PC-9 (cell line): ENCODE data around the gene DCTD. TPM values are rescaled to one million over a fixed set of nuclear protein-coding genes. Genes with fewer than 3 reads are reported as not detected.

Experiments used
- BruUV-seq: library from RNA; stranded (reverse); fragments of 400-500 nt; replicated peaks from 2 replicates; lab custom pipeline; 2021; lab: Mats Ljungman, UMichigan
- CTCF ChIA-PET: fragments of 300-600 bp; sonication (Branson Sonifier 250); formaldehyde crosslinking; loops from one replicate; lab custom pipeline; 2022; ENCODE audit warnings: antibody characterized with exemption; lab: Charles Lee
- POLR2A ChIA-PET: fragments of 300-600 bp; sonication (Branson Sonifier 250); formaldehyde crosslinking; loops from one replicate; lab custom pipeline; 2022; ENCODE audit warnings: antibody characterized with exemption; ENCODE audit not compliant: unreplicated experiment; lab: Charles Lee
- DNase-seq, 2 experiments: peaks; one replicate each; pipeline versions ENCODE4 v3.0.0 to v3.0.0-alpha.2; 2015 to 2022; ENCODE audit warnings: mixed read lengths in 1 of 2
- H2AFZ ChIP-seq: fragments of 200-600 bp; sonication (generic); 2 replicates; pipeline ENCODE4 v1.8.1; 2017; ENCODE audit warnings: antibody characterized with exemption
- H3F3A ChIP-seq: fragments of 200-600 bp; sonication (generic); 2 replicates; pipeline ENCODE4 v1.8.1; 2017; ENCODE audit warnings: antibody characterized with exemption, mild to moderate bottlenecking, low read depth; ENCODE audit not compliant: insufficient read depth
- H3K27ac ChIP-seq: fragments of 200-600 bp; sonication (generic); 2 replicates; pipeline ENCODE4 v1.6.1; 2016; ENCODE audit warnings: mixed run types
- H3K27me3 ChIP-seq: fragments of 200-600 bp; sonication (generic); 2 replicates; pipeline ENCODE4 v1.6.1; 2016; ENCODE audit warnings: low read depth, mixed run types; ENCODE audit not compliant: insufficient read depth
- H3K36me3 ChIP-seq: fragments of 200-600 bp; sonication (generic); 2 replicates; pipeline ENCODE4 v1.6.1; 2016; ENCODE audit warnings: low read depth, mixed run types
- H3K4me1 ChIP-seq: fragments of 200-600 bp; sonication (generic); replicated peaks from 2 replicates; pipeline ENCODE4 v1.6.1; 2016; ENCODE audit warnings: mixed run types; ENCODE audit not compliant: insufficient read depth
- H3K4me2 ChIP-seq: fragments of 200-600 bp; sonication (generic); 2 replicates; pipeline ENCODE4 v1.6.1; 2017; ENCODE audit warnings: mixed run types
- H3K4me3 ChIP-seq: fragments of 200-600 bp; sonication (generic); 2 replicates; pipeline ENCODE4 v1.6.1; 2016; ENCODE audit warnings: mixed run types
- H3K79me2 ChIP-seq: fragments of 200-600 bp; sonication (generic); 2 replicates; pipeline ENCODE4 v1.6.1; 2017; ENCODE audit warnings: low read depth, mixed run types
- H3K9me2 ChIP-seq: fragments of 200-600 bp; sonication (generic); 2 replicates; pipeline ENCODE4 v1.8.1; 2017; ENCODE audit warnings: mild to moderate bottlenecking; ENCODE audit not compliant: insufficient read depth
- H3K9me3 ChIP-seq: fragments of 200-600 bp; sonication (generic); 2 replicates; pipeline ENCODE4 v1.8.1; 2016; ENCODE audit warnings: low read depth; ENCODE audit not compliant: insufficient read depth
- H4K20me1 ChIP-seq: fragments of 200-600 bp; sonication (generic); 2 replicates; pipeline ENCODE4 v1.8.1; 2017; ENCODE audit not compliant: insufficient read depth
- CTCF ChIP-seq: fragments of 200-600 bp; sonication (generic); conservative IDR thresholded peaks from 2 replicates; pipeline ENCODE4 v1.6.1; 2017; ENCODE audit warnings: mixed run types, antibody characterized with exemption, mild to moderate bottlenecking, moderate library complexity
- EZH2 ChIP-seq: fragments of 200-600 bp; sonication (generic); IDR thresholded peaks from 2 replicates; pipeline ENCODE4 v1.8.0; 2017; ENCODE audit warnings: antibody characterized with exemption, low read depth
- intact Hi-C: fragments of 100-400 bp; cut with micrococcal nuclease; formaldehyde crosslinking; loops from one replicate; pipeline ENCODE4 v1.10.0; 2022; ENCODE audit not compliant: unreplicated experiment
- total RNA-seq: library from RNA; stranded (reverse); gene quantifications from 2 replicates; pipeline ENCODE4 v1.2.3, GENCODE V29; 2021

DCTD gene
- total RNA-seq, 1 experiment from 2014 or later = 116 TPM

GRCh38 chr4:182906786-182907185 is 10.4 kb downstream of the DCTD start:
- Histone ChIP-seq H3K9me2 (no peaks in the 10 kb centered on the region), H3K79me2 (no peaks in the 10 kb centered on the region), H3K4me3 (no peak overlapping the region), H3K36me3 (no peaks in the 10 kb centered on the region), H3K4me1 (no peaks in the 10 kb centered on the region), H3K4me2 (no peak overlapping the region), H3K27me3 (no peaks in the 10 kb centered on the region), H3F3A (no peaks in the 10 kb centered on the region), H3K9me3 (no peaks in the 10 kb centered on the region), H2AFZ (no peak overlapping the region), H3K27ac (no peak overlapping the region), H4K20me1 (no peaks in the 10 kb centered on the region)
- POLR2A ChIA-PET = no interaction called here
- BruUV-seq = no TSS peak
- no peak for DNase-seq
- CTCF ChIA-PET = no interaction called here
- intact Hi-C loops = no loop called here
- TF ChIP-seq CTCF (no peak), EZH2 (no peak)

- Histone ChIP-seq H3K27me3 (no peaks in the 10 kb centered on the region), H3K4me1 (no peaks in the 10 kb centered on the region), H3F3A (no peaks in the 10 kb centered on the region), H3K4me2 (no peak overlapping the region), H2AFZ (no peak overlapping the region), H3K27ac (no peak overlapping the region), H3K9me3 (no peaks in the 10 kb centered on the region), H4K20me1 (no peaks in the 10 kb centered on the region), H3K4me3 (no peak overlapping the region), H3K79me2 (no peaks in the 10 kb centered on the region), H3K9me2 (no peaks in the 10 kb centered on the region), H3K36me3 (no peaks in the 10 kb centered on the region)
- no peak for TF ChIP-seq CTCF
- no peak for TF ChIP-seq EZH2
- no TSS peak for BruUV-seq
- POLR2A ChIA-PET = no interaction called here
- DNase-seq = no peak
- intact Hi-C loops = no loop called here
- CTCF ChIA-PET = no interaction called here
Observed at GRCh38 chr4:182905038-182905437, 12.1 kb downstream of the DCTD start.

GRCh38 chr4:182904211-182904761 is 12.9 kb downstream of the DCTD start:
- no peaks in the 10 kb centered on the region for H4K20me1 ChIP-seq

More at GRCh38 chr4:182904211-182904761, 12.9 kb downstream of the DCTD start:
- CTCF ChIA-PET = no interaction called here
- H2AFZ ChIP-seq = no peak overlapping the region
- BruUV-seq = no TSS peak
- no peaks in the 10 kb centered on the region for H3K9me2 ChIP-seq
- POLR2A ChIA-PET = no interaction called here
- no peaks in the 10 kb centered on the region for H3K27me3 ChIP-seq
- no peak overlapping the region for H3K4me3 ChIP-seq
- intact Hi-C loops = no loop called here
- no peaks in the 10 kb centered on the region for H3K79me2 ChIP-seq
- no peaks in the 10 kb centered on the region for H3F3A ChIP-seq
- H3K9me3 ChIP-seq = no peaks in the 10 kb centered on the region
- DNase-seq = no peak
- H3K27ac ChIP-seq = no peak overlapping the region
- TF ChIP-seq EZH2 = no peak
- no peak for TF ChIP-seq CTCF
- no peaks in the 10 kb centered on the region for H3K36me3 ChIP-seq
- no peaks in the 10 kb centered on the region for H3K4me1 ChIP-seq
- H3K4me2 ChIP-seq = no peak overlapping the region
